VCaP (cell line): ENCODE measurements around the gene DIAPH3.

Source experiments
- H3K27ac ChIP-seq: fragments of 450-650 bp; 2 replicates; pipeline ENCODE4 v1.5.1; 2017
- CTCF ChIP-seq: fragments of 450-650 bp; conservative IDR thresholded peaks from 2 replicates; pipeline ENCODE4 v1.5.1; 2017; ENCODE audit warnings: mild to moderate bottlenecking, moderate library complexity

DIAPH3 gene

GRCh38 chr13:59680429-59681024 lies 483.2 kb downstream of the DIAPH3 start:
- TF ChIP-seq CTCF: peak; percentile 87
- H3K27ac ChIP-seq: no peak overlapping the region

GRCh38 chr13:59679254-59679653 lies 484.5 kb downstream of the DIAPH3 start:
- TF ChIP-seq CTCF: no peak
- no peak overlapping the region for H3K27ac ChIP-seq

DNA sequence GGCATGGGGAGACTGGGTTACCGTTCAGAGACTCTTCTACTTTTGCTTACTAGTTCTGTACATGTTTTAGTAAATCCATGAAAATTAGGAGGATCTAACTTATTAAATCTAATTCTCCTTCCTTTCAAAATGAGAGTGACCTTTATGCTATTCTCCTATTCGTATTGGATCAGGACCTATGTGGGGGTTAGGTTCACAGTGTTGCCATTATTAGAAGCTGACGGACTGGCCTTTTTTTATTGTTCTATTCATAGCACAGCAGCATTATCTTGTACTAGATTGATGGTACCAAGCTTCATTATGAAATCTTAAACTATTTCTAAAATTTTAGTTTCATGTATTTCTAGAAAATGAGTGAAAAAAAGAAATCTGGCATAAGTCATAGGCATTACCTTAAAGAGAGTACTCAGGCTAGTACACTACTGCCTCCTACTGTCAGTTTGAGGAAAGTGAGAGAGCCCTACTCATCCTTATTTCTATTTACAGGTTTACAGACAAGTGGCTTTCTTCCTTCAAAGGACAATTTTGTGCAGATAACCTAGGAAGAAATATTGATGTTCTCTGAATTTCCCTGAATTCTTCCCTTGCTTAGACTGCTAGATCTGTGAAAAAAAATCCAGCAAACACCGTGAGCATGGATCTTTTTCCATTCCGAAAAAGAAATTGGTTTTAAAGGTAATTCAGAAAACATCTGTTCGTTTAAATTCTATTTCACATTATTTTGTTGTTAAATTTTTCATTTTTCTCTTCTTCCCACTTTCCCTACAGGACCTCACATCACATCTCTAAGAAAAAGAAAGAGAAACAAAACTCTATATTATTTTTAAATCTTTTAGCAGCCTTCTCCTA lies 485.5 kb downstream of the DIAPH3 start:
- no peak overlapping the region for H3K27ac ChIP-seq
- peak; percentile 92 for TF ChIP-seq CTCF

DNA sequence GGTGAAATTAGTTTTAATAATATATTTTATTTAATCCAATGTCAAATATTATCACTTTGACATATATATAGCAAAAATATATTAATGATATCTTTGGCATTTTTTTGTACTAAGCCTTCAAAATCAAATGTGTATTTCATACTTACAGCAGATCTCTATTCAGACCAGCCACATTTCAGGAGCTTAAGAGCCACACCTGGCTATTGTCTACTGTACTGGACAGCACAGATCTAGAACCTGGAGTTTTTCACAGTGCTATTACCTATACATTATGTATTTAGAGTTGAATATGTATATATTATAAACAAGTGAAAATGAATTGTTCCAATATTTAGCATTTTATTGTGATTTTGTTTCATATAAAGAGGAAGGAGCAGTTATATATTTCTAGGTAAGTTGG lies 486.3 kb downstream of the DIAPH3 start:
- no peak overlapping the region for H3K27ac ChIP-seq

DNA sequence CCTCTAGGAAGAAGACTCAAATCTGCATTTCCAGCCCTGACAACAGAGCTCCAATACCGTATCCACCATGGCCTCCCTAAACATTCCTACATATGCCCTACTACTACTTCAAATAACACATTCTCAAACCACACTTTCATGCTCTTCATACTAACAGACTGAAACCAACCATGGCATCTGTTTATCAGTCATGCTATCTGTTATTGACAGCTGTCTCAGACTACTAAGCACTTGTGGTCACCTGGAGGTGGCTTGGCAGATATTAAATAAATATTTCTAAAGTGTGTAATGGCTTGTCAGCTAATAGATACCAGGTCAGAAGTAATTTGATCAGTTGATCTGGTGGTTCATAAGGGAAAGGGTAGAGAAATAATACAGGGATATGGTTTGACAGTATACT lies 489.1 kb downstream of the DIAPH3 start:
- H3K27ac ChIP-seq: no peak overlapping the region
- no peak for TF ChIP-seq CTCF

More for the DNA sequence above, 486.3 kb downstream of the DIAPH3 start:
- TF ChIP-seq CTCF: no peak

- TF ChIP-seq CTCF: no peak
Measured at GRCh38 chr13:59673286-59673685, 490.4 kb downstream of the DIAPH3 start.

GRCh38 chr13:59672445-59672844 lies 491.3 kb downstream of the DIAPH3 start:
- no peak overlapping the region for H3K27ac ChIP-seq
- no peak for TF ChIP-seq CTCF

More at GRCh38 chr13:59673286-59673685, 490.4 kb downstream of the DIAPH3 start:
- no peak overlapping the region for H3K27ac ChIP-seq
